Spinal cord (tissue), 10 donors: ENCODE data around the gene TSPAN18. TPM values are rescaled to one million over a fixed set of nuclear protein-coding genes. Genes with fewer than 3 reads are reported as not detected.
A peak's percentile ranks its signal among the peaks of the same experiment; 100 is the strongest.

ENCODE experiments used
- DNase-seq, 6 donors: peaks; one replicate each; pipeline versions ENCODE4 v3.0.0 to v3.0.0-alpha.2; 2013 to 2015; ENCODE audit warnings: low spot score in 6 of 6, low read depth in 4 of 6
- H3K27ac ChIP-seq: one replicate; pipeline ENCODE4 v1.5.1; 2013; ENCODE audit warnings: low read depth, low read length, control low read depth
- H3K27me3 ChIP-seq: one replicate; pipeline ENCODE4 v1.6.1; 2013; ENCODE audit warnings: low read length; ENCODE audit not compliant: control insufficient read depth, insufficient read depth
- H3K36me3 ChIP-seq: one replicate; pipeline ENCODE4 v1.6.1; 2013; ENCODE audit warnings: low read length; ENCODE audit not compliant: control insufficient read depth, insufficient read depth
- H3K4me1 ChIP-seq: one replicate; pipeline ENCODE4 v1.6.1; 2013; ENCODE audit warnings: low read length; ENCODE audit not compliant: control insufficient read depth, insufficient read depth
- H3K4me3 ChIP-seq: one replicate; pipeline ENCODE4 v1.5.1; 2013; ENCODE audit warnings: low read depth, low read length, control low read depth
- H3K9me3 ChIP-seq: one replicate; pipeline ENCODE4 v1.6.1; 2013; ENCODE audit warnings: low read length; ENCODE audit not compliant: control insufficient read depth, insufficient read depth
- WGBS: methylation state at CpG from one replicate; pipeline ENCODE4 v1.1.5; 2013; ENCODE audit warnings: missing lambda C conversion rate; ENCODE audit not compliant: insufficient coverage; 5-methylcytosine and 5-hydroxymethylcytosine counted together
- polyA plus RNA-seq, 2 donors: library from polyadenylated mRNA; unstranded; fragments of 120-200 nt; gene quantifications; one replicate each; pipeline ENCODE4 v1.2.1, GENCODE V29; 2013; ENCODE audit not compliant: insufficient read length in 2 of 2
- total RNA-seq, 2 donors: library from RNA; depleted of rRNA in 1 of 2; stranded (reverse); fragments of 120-200 nt in 1 of 2; fragments of >200 nt in 1 of 2; gene quantifications; one replicate each; pipeline versions ENCODE4 v1.2.3 to v1.2.4, GENCODE V29; 2013 to 2014
- donor health status: healthy.

TSPAN18 gene
- total and polyA plus RNA-seq, 4 donors: 23.3 to 87.2 (median 60.9) TPM

GRCh38 chr11:44878711-44879110 lies 151.9 kb downstream of the TSPAN18 start:
- WGBS: 70% methylated on average over 6 of the region's 6 CpGs
- peak overlapping the region; percentile 71 for H3K27ac ChIP-seq

DNA sequence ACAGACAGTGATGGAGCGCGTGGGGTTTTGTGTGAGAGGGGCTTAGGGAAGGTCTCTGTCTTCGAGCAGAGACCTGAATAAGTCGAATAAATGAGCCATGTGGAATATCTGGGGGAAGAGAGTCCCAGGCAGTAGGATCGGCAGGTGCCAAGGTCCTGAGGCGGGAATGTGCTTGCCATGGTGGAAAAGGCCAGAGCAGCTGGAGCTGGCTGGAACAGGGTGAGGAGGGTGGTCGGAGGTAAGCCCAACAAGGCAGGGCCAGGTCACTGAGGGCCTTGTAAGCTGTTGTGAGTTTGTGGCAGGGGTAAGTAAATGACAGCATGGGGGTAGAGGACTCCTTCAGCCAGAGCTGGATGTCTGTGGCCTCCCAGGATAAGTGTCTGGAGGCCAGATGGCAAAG lies 152.7 kb downstream of the TSPAN18 start:
- no peak overlapping the region for H3K27ac ChIP-seq
- H3K27me3 ChIP-seq: no peaks in the 10 kb centered on the region
- 73% methylated on average over 7 of the region's 7 CpGs for WGBS
- peaks cover 73% of the 10 kb centered on the region for H3K4me1 ChIP-seq
- H3K4me3 ChIP-seq: no peak overlapping the region
- no peaks in the 10 kb centered on the region for H3K9me3 ChIP-seq
- H3K36me3 ChIP-seq: peaks cover 4% of the 10 kb centered on the region
- no peak for DNase-seq

More at GRCh38 chr11:44878711-44879110, 151.9 kb downstream of the TSPAN18 start:
- Histone ChIP-seq H3K9me3 (no peaks in the 10 kb centered on the region), H3K36me3 (peaks cover 4% of the 10 kb centered on the region), H3K4me1 (peaks cover 74% of the 10 kb centered on the region), H3K27me3 (no peaks in the 10 kb centered on the region), H3K4me3 (no peak overlapping the region)
- DNase-seq: no peak

GRCh38 chr11:44880511-44880910 lies 153.7 kb downstream of the TSPAN18 start:
- WGBS: 79% methylated on average over 6 of the region's 6 CpGs
- H3K4me3 ChIP-seq: no peak overlapping the region
- no peak for DNase-seq
- H3K36me3 ChIP-seq: peaks cover 4% of the 10 kb centered on the region
- H3K27me3 ChIP-seq: no peaks in the 10 kb centered on the region
- H3K4me1 ChIP-seq: peaks cover 69% of the 10 kb centered on the region
- no peak overlapping the region for H3K27ac ChIP-seq
- no peaks in the 10 kb centered on the region for H3K9me3 ChIP-seq

GRCh38 chr11:44880953-44881352 lies 154.2 kb downstream of the TSPAN18 start:
- 100% methylated on average over 4 of the region's 4 CpGs for WGBS
- Histone ChIP-seq H3K36me3 (peaks cover 4% of the 10 kb centered on the region), H3K9me3 (no peaks in the 10 kb centered on the region), H3K27me3 (no peaks in the 10 kb centered on the region), H3K4me3 (no peak overlapping the region), H3K27ac (no peak overlapping the region), H3K4me1 (peaks cover 71% of the 10 kb centered on the region)
- no peak for DNase-seq

DNA sequence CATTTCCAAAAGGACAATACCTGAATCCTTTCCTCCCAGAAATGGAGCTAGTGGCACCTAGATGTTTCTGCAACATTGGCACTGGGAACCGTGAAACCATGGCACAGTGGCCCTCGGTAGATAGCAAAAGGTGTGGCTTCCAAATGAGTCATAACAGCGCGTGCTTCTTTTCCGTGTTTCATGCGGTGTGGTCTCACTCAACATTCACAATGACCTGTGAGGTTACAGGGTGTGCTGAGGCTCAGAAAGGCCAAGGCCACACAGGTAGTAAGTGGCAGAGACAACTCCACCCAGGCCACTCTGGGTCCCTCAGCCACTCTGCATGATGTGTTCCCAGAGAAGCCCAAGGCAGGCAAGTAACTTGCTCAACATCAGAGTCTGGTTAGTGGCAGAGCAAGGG lies 156.5 kb downstream of the TSPAN18 start:
- H3K36me3 ChIP-seq: peaks cover 4% of the 10 kb centered on the region
- H3K9me3 ChIP-seq: no peaks in the 10 kb centered on the region
- H3K4me3 ChIP-seq: no peak overlapping the region
- no peak overlapping the region for H3K27ac ChIP-seq
- no peak for DNase-seq
- WGBS: no CpG with 5 or more reads among the region's 6 CpGs
- peaks cover 71% of the 10 kb centered on the region for H3K4me1 ChIP-seq
- no peaks in the 10 kb centered on the region for H3K27me3 ChIP-seq

DNA sequence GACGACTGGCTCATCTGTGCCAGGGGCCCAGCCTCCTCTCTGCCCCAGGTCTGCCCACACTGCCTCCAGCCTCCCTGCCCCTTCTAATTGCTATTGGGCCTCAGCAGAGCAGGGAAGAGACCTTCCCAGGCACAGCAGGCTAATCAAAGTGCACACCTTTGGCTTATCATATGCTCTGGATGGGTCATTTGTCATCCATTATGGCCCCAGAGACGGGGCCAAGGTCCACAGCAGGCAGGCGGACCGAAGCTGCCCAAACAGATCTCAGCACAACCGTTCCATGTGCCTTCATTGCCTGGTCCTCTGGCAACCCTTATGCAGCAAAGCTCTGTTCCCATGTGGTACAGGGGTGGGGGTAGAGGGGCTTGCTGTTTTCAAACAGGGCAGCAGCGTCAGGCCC lies 157.3 kb downstream of the TSPAN18 start:
- peaks cover 69% of the 10 kb centered on the region for H3K4me1 ChIP-seq

GRCh38 chr11:44885065-44885810 lies 158.5 kb downstream of the TSPAN18 start:
- no peak overlapping the region for H3K27ac ChIP-seq
- H3K36me3 ChIP-seq: peaks cover 4% of the 10 kb centered on the region
- H3K4me1 ChIP-seq: peaks cover 65% of the 10 kb centered on the region
- WGBS: 53% methylated on average over 8 of the region's 12 CpGs
- H3K27me3 ChIP-seq: no peaks in the 10 kb centered on the region
- peak in 1 of 6 donors; percentile 70 for DNase-seq
- H3K9me3 ChIP-seq: no peaks in the 10 kb centered on the region
- H3K4me3 ChIP-seq: no peak overlapping the region

More for the DNA sequence above, 157.3 kb downstream of the TSPAN18 start:
- Histone ChIP-seq H3K4me3 (no peak overlapping the region), H3K36me3 (peaks cover 4% of the 10 kb centered on the region), H3K27ac (no peak overlapping the region), H3K9me3 (no peaks in the 10 kb centered on the region), H3K27me3 (no peaks in the 10 kb centered on the region)
- WGBS: 54% methylated on average over 3 of the region's 6 CpGs
- DNase-seq: no peak

- Histone ChIP-seq H3K27me3 (no peaks in the 10 kb centered on the region), H3K36me3 (no peaks in the 10 kb centered on the region), H3K27ac (peak overlapping the region; percentile 34), H3K4me1 (peaks cover 61% of the 10 kb centered on the region), H3K9me3 (no peaks in the 10 kb centered on the region), H3K4me3 (no peak overlapping the region)
- 40% methylated on average over 12 of the region's 13 CpGs for WGBS
- peak in 1 of 6 donors; percentile 73 for DNase-seq
Observed at GRCh38 chr11:44885919-44886789, 159.4 kb downstream of the TSPAN18 start.

DNA sequence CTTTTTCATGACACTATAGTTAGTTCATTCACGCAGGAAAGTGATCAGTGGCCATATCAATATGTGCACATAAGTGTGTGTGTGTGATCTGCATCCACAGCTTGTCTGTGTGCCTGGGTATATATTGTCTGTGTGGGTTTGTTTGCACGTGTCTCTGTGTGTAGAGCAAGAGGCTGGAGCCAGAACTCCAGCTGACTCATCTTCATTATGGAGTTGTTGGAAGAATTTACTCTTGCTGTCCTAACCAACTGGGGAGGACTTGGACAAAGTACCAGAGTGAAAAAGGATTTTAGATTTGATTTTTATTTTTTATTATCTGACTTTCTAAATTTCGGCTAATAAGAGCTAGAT lies 160.0 kb downstream of the TSPAN18 start:
- H3K4me1 ChIP-seq: peaks cover 67% of the 10 kb centered on the region
- H3K9me3 ChIP-seq: no peaks in the 10 kb centered on the region
- H3K36me3 ChIP-seq: no peaks in the 10 kb centered on the region
- H3K4me3 ChIP-seq: no peak overlapping the region
- peak overlapping the region; percentile 47 for H3K27ac ChIP-seq
- no peaks in the 10 kb centered on the region for H3K27me3 ChIP-seq
- 13% methylated on average over 2 of the region's 3 CpGs for WGBS
- peak in 1 of 6 donors; percentile 62 for DNase-seq
